ENCODE measurements around the gene GNAI3.

GRCh38 chr1:109620841-109621286 lies 72.4 kb downstream of the GNAI3 start:
- TF ChIP-seq, protein P1, sequence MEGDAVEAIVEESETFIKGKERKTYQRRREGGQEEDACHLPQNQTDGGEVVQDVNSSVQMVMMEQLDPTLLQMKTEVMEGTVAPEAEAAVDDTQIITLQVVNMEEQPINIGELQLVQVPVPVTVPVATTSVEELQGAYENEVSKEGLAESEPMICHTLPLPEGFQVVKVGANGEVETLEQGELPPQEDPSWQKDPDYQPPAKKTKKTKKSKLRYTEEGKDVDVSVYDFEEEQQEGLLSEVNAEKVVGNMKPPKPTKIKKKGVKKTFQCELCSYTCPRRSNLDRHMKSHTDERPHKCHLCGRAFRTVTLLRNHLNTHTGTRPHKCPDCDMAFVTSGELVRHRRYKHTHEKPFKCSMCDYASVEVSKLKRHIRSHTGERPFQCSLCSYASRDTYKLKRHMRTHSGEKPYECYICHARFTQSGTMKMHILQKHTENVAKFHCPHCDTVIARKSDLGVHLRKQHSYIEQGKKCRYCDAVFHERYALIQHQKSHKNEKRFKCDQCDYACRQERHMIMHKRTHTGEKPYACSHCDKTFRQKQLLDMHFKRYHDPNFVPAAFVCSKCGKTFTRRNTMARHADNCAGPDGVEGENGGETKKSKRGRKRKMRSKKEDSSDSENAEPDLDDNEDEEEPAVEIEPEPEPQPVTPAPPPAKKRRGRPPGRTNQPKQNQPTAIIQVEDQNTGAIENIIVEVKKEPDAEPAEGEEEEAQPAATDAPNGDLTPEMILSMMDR (IDR thresholded peaks at IDR 0.05; ENCODE audit: borderline replicate concordance, extremely low read depth, low read length, poor library complexity, severe bottlenecking), result no peak
- TF ChIP-seq EZH2 (IDR thresholded peaks at IDR 0.05; ENCODE audit: borderline replicate concordance, low read depth, low read length, severe bottlenecking), result no peak

All from DND-41 (cell line).